HEK293 (cell line): ENCODE data around the gene MTRF1L.
"Not testable (repeated sequence)": the region's sequence is repeated elsewhere in the genome, so short reads cannot be mapped to it uniquely, and the experiment has no call there.

Experiments
- SALL2 ChIP-seq: fragments of 450-650 bp; formaldehyde crosslinking; IDR thresholded peaks from 2 replicates; pipeline ENCODE4 v1.5.0; 2017; ENCODE audit warnings: missing biosample characterization, mild to moderate bottlenecking, missing genetic modification characterization, borderline replicate concordance
- TCF7L2 ChIP-seq: IDR thresholded peaks from 2 replicates; pipeline ENCODE4 v1.6.1; 2011; ENCODE audit warnings: low read depth, mild to moderate bottlenecking, inconsistent platforms, low read length, moderate library complexity, borderline replicate concordance
- ZBTB8A ChIP-seq: fragments of 450-650 bp; formaldehyde crosslinking; IDR thresholded peaks from 2 replicates; pipeline ENCODE4 v1.5.1; 2016; ENCODE audit warnings: missing biosample characterization, missing genetic modification characterization
- ZNF19 ChIP-seq: fragments of 450-650 bp; formaldehyde crosslinking; IDR thresholded peaks from 2 replicates; pipeline ENCODE4; 2016; ENCODE audit warnings: missing biosample characterization, missing genetic modification characterization, low read depth
- ZNF202 ChIP-seq: fragments of 450-650 bp; formaldehyde crosslinking; IDR thresholded peaks from 2 replicates; pipeline ENCODE4 v1.5.1; 2016; ENCODE audit warnings: missing biosample characterization, missing genetic modification characterization, borderline replicate concordance
- ZNF274 ChIP-seq, 2 experiments: fragments of 200-500 bp in 1 of 2; fragments of 450-650 bp in 1 of 2; sonication (Bioruptor generic) in 1 of 2; formaldehyde crosslinking in 1 of 2; IDR thresholded peaks; 2 replicates each; pipeline versions ENCODE4 v1.5.1 to v1.6.1; 2014 to 2016; ENCODE audit warnings: borderline replicate concordance in 1 of 2, inconsistent platforms in 1 of 2, low read length in 1 of 2, missing biosample characterization in 1 of 2, missing genetic modification characterization in 1 of 2
- ZNF514 ChIP-seq: fragments of 450-650 bp; formaldehyde crosslinking; IDR thresholded peaks from 2 replicates; pipeline ENCODE4 v1.5.1; 2016; ENCODE audit warnings: missing biosample characterization, missing genetic modification characterization
- ZNF596 ChIP-seq: fragments of 450-650 bp; IDR thresholded peaks from 2 replicates; pipeline ENCODE4 v1.5.0; 2018; ENCODE audit warnings: missing biosample characterization, mild to moderate bottlenecking, missing genetic modification characterization, moderate library complexity
- ZNF624 ChIP-seq: fragments of 450-650 bp; formaldehyde crosslinking; IDR thresholded peaks from 2 replicates; pipeline ENCODE4 v1.5.1; 2017; ENCODE audit warnings: missing biosample characterization, missing genetic modification characterization
- ZNF654 ChIP-seq: fragments of 450-650 bp; formaldehyde crosslinking; IDR thresholded peaks from 2 replicates; pipeline ENCODE4 v1.5.1; 2016; ENCODE audit warnings: low read depth, missing biosample characterization, missing genetic modification characterization
- TF ChIP-seq, protein P1 (sequence below): fragments of 450-650 bp; formaldehyde crosslinking; IDR thresholded peaks from 2 replicates; pipeline ENCODE4 v1.5.1; 2016; ENCODE audit warnings: missing biosample characterization, missing genetic modification characterization
- TF ChIP-seq, protein P2 (sequence below): fragments of 450-650 bp; formaldehyde crosslinking; conservative IDR thresholded peaks from 2 replicates; pipeline ENCODE4 v1.5.1; 2016; ENCODE audit warnings: low read depth, missing biosample characterization, missing genetic modification characterization
- TF ChIP-seq, protein P3 (sequence below): fragments of 450-650 bp; formaldehyde crosslinking; IDR thresholded peaks from 2 replicates; pipeline ENCODE4 v1.5.1; 2016; ENCODE audit warnings: missing biosample characterization, missing genetic modification characterization

DNA sequence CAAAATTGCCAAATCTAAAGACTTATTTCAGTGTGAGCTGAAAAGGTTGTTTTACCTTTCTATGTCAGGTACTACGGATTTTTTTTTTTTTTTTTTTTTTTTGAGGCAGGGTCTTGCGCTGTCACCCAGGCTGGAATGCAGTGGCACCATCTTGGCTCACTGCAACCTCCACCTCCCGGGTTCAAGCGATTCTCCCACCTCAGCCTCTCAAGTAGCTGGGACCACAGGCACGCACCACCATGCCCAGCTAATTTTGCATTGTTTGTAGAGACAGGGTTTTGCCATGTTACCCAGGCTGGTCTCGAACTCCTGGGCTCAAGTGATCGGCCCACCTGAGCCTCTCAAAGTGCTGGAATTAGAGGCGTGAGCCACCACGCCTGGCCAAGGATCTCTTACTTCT, 1.7 kb downstream of the MTRF1L start:
- not testable (repeated sequence) for TF ChIP-seq SALL2 (tag by site-specific recombination); TCF7L2; ZNF274 (IDR thresholded peaks at IDR 0.05; ENCODE audit: low read length); ZNF274 (tag by site-specific recombination; IDR thresholded peaks at IDR 0.05; ENCODE audit: borderline replicate concordance); ZBTB8A (tag by site-specific recombination); ZNF19 (tag by site-specific recombination); ZNF202 (tag by site-specific recombination); ZNF624 (tag by site-specific recombination); ZNF596; ZNF514 (tag by site-specific recombination); ZNF654
- TF ChIP-seq, protein P1, sequence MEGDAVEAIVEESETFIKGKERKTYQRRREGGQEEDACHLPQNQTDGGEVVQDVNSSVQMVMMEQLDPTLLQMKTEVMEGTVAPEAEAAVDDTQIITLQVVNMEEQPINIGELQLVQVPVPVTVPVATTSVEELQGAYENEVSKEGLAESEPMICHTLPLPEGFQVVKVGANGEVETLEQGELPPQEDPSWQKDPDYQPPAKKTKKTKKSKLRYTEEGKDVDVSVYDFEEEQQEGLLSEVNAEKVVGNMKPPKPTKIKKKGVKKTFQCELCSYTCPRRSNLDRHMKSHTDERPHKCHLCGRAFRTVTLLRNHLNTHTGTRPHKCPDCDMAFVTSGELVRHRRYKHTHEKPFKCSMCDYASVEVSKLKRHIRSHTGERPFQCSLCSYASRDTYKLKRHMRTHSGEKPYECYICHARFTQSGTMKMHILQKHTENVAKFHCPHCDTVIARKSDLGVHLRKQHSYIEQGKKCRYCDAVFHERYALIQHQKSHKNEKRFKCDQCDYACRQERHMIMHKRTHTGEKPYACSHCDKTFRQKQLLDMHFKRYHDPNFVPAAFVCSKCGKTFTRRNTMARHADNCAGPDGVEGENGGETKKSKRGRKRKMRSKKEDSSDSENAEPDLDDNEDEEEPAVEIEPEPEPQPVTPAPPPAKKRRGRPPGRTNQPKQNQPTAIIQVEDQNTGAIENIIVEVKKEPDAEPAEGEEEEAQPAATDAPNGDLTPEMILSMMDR (tag by site-specific recombination): not testable (repeated sequence)
- TF ChIP-seq, protein P2, sequence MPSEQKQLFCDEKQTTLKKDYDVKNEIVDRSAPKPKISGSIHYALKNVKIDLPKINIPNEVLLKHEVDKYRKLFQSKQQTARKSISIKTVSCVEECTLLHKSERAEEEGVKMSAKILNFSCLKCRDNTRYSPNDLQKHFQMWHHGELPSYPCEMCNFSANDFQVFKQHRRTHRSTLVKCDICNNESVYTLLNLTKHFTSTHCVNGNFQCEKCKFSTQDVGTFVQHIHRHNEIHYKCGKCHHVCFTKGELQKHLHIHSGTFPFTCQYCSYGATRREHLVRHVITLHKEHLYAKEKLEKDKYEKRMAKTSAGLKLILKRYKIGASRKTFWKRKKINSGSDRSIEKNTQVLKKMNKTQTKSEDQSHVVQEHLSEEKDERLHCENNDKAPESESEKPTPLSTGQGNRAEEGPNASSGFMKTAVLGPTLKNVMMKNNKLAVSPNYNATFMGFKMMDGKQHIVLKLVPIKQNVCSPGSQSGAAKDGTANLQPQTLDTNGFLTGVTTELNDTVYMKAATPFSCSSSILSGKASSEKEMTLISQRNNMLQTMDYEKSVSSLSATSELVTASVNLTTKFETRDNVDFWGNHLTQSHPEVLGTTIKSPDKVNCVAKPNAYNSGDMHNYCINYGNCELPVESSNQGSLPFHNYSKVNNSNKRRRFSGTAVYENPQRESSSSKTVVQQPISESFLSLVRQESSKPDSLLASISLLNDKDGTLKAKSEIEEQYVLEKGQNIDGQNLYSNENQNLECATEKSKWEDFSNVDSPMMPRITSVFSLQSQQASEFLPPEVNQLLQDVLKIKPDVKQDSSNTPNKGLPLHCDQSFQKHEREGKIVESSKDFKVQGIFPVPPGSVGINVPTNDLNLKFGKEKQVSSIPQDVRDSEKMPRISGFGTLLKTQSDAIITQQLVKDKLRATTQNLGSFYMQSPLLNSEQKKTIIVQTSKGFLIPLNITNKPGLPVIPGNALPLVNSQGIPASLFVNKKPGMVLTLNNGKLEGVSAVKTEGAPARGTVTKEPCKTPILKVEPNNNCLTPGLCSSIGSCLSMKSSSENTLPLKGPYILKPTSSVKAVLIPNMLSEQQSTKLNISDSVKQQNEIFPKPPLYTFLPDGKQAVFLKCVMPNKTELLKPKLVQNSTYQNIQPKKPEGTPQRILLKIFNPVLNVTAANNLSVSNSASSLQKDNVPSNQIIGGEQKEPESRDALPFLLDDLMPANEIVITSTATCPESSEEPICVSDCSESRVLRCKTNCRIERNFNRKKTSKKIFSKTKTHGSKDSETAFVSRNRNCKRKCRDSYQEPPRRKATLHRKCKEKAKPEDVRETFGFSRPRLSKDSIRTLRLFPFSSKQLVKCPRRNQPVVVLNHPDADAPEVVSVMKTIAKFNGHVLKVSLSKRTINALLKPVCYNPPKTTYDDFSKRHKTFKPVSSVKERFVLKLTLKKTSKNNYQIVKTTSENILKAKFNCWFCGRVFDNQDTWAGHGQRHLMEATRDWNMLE (tag by site-specific recombination): not testable (repeated sequence)
- TF ChIP-seq, protein P3, sequence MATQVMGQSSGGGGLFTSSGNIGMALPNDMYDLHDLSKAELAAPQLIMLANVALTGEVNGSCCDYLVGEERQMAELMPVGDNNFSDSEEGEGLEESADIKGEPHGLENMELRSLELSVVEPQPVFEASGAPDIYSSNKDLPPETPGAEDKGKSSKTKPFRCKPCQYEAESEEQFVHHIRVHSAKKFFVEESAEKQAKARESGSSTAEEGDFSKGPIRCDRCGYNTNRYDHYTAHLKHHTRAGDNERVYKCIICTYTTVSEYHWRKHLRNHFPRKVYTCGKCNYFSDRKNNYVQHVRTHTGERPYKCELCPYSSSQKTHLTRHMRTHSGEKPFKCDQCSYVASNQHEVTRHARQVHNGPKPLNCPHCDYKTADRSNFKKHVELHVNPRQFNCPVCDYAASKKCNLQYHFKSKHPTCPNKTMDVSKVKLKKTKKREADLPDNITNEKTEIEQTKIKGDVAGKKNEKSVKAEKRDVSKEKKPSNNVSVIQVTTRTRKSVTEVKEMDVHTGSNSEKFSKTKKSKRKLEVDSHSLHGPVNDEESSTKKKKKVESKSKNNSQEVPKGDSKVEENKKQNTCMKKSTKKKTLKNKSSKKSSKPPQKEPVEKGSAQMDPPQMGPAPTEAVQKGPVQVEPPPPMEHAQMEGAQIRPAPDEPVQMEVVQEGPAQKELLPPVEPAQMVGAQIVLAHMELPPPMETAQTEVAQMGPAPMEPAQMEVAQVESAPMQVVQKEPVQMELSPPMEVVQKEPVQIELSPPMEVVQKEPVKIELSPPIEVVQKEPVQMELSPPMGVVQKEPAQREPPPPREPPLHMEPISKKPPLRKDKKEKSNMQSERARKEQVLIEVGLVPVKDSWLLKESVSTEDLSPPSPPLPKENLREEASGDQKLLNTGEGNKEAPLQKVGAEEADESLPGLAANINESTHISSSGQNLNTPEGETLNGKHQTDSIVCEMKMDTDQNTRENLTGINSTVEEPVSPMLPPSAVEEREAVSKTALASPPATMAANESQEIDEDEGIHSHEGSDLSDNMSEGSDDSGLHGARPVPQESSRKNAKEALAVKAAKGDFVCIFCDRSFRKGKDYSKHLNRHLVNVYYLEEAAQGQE (tag by site-specific recombination): not testable (repeated sequence)
